ENCODE results near the gene KRTAP10-10.
"Not testable (repeated sequence)": the region's sequence is repeated elsewhere in the genome, so short reads cannot be mapped to it uniquely, and the experiment has no call there.

KRTAP10-10 gene

GRCh38 chr21:44649521-44650100 is 12.5 kb downstream of the KRTAP10-10 start:
- H3K4me3 ChIP-seq (ENCODE audit: low read length): no peak overlapping the region
- TF ChIP-seq ZNF274 (IDR thresholded peaks at IDR 0.05; ENCODE audit: low read depth, low read length): no peak

GRCh38 chr21:44650265-44650972 is 13.3 kb downstream of the KRTAP10-10 start:
- H3K4me3 ChIP-seq (ENCODE audit: low read length): no peak overlapping the region
- TF ChIP-seq ZNF274 (IDR thresholded peaks at IDR 0.05; ENCODE audit: low read depth, low read length): no peak

GRCh38 chr21:44650973-44651675 is 14.0 kb downstream of the KRTAP10-10 start:
- no peak overlapping the region for H3K4me3 ChIP-seq (ENCODE audit: low read length)
- no peak for TF ChIP-seq ZNF274 (IDR thresholded peaks at IDR 0.05; ENCODE audit: low read depth, low read length)

GRCh38 chr21:44653123-44653522 is 16.0 kb downstream of the KRTAP10-10 start:
- no peak overlapping the region for H3K4me3 ChIP-seq (ENCODE audit: low read length)
- no peak for TF ChIP-seq ZNF274 (IDR thresholded peaks at IDR 0.05; ENCODE audit: low read depth, low read length)

GRCh38 chr21:44653656-44654575 is 16.8 kb downstream of the KRTAP10-10 start:
- H3K4me3 ChIP-seq (ENCODE audit: low read length): no peak overlapping the region
- no peak for TF ChIP-seq ZNF274 (IDR thresholded peaks at IDR 0.05; ENCODE audit: low read depth, low read length)

GRCh38 chr21:44654576-44655175 is 17.5 kb downstream of the KRTAP10-10 start, which contains the start of gene KRTAP12-4:
KRTAP12-4 (minus strand) TSS chr21:44654659; CDS start chr21:44654614, 45 bp downstream.
- no peak for TF ChIP-seq ZNF274 (IDR thresholded peaks at IDR 0.05; ENCODE audit: low read depth, low read length)
- H3K4me3 ChIP-seq (ENCODE audit: low read length): no peak within 1 kb of the TSS

- no peak for TF ChIP-seq ZNF274 (IDR thresholded peaks at IDR 0.05; ENCODE audit: low read depth, low read length)
- no peak overlapping the region for H3K4me3 ChIP-seq (ENCODE audit: low read length)
Measured at GRCh38 chr21:44656868-44657267, 19.7 kb downstream of the KRTAP10-10 start.

- TF ChIP-seq ZNF274 (IDR thresholded peaks at IDR 0.05; ENCODE audit: low read depth, low read length): no peak
- no peak within 1 kb of the TSS for H3K4me3 ChIP-seq (ENCODE audit: low read length)
Measured at GRCh38 chr21:44657635-44658540, 20.7 kb downstream of the KRTAP10-10 start, which contains the start of gene KRTAP12-3. KRTAP12-3 (plus strand) TSS chr21:44657932; CDS start chr21:44657980, 48 bp downstream.

GRCh38 chr21:44658541-44658910 is 21.4 kb downstream of the KRTAP10-10 start:
- no peak for TF ChIP-seq ZNF274 (IDR thresholded peaks at IDR 0.05; ENCODE audit: low read depth, low read length)
- no peak overlapping the region for H3K4me3 ChIP-seq (ENCODE audit: low read length)

- no peak overlapping the region for H3K4me3 ChIP-seq (ENCODE audit: low read length)
- TF ChIP-seq ZNF274 (IDR thresholded peaks at IDR 0.05; ENCODE audit: low read depth, low read length): no peak
Measured at GRCh38 chr21:44658913-44659595, 21.9 kb downstream of the KRTAP10-10 start.

GRCh38 chr21:44661567-44661966 is 24.4 kb downstream of the KRTAP10-10 start:
- H3K4me3 ChIP-seq (ENCODE audit: low read length): not testable (repeated sequence)

- no peak for TF ChIP-seq ZNF274 (IDR thresholded peaks at IDR 0.05; ENCODE audit: low read depth, low read length)
- no peak overlapping the region for H3K4me3 ChIP-seq (ENCODE audit: low read length)
Measured at GRCh38 chr21:44664691-44665090, 27.5 kb downstream of the KRTAP10-10 start.
